Activated naive CD4-positive, alpha-beta T cell treated with anti-CD3 and anti-CD28 coated beads, Interleukin-2, amount 10 ng/mL, durations not matched to agents 7 days and 5 days (primary cell): ENCODE data around the gene PRKN.

Source experiments
- CTCF ChIA-PET: fragments of 350-600 bp; sonication (Branson Sonifier 250); formaldehyde crosslinking; loops from one replicate; lab custom pipeline; 2021; ENCODE audit warnings: antibody characterized with exemption; lab: Charles Lee
- DNase-seq: peaks from one replicate; pipeline ENCODE4 v3.0.0-alpha.2; 2020
- H3K27ac Mint-ChIP-seq: one replicate; pipeline ENCODE4 v1.8.0; 2021; ENCODE audit warnings: mild to moderate bottlenecking, moderate library complexity, mixed read lengths
- H3K27me3 Mint-ChIP-seq: one replicate; pipeline ENCODE4 v1.8.0; 2021; ENCODE audit warnings: mild to moderate bottlenecking, mixed read lengths
- H3K36me3 Mint-ChIP-seq: one replicate; pipeline ENCODE4 v1.8.0; 2021; ENCODE audit warnings: mixed read lengths
- H3K4me1 Mint-ChIP-seq: one replicate; pipeline ENCODE4 v1.8.0; 2021; ENCODE audit warnings: mixed read lengths
- H3K4me3 Mint-ChIP-seq: one replicate; pipeline ENCODE4 v1.8.0; 2021; ENCODE audit warnings: mild to moderate bottlenecking, moderate library complexity, mixed read lengths
- H3K9me3 Mint-ChIP-seq: one replicate; pipeline ENCODE4 v1.8.0; 2021; ENCODE audit warnings: mixed read lengths

The PRKN gene

DNA sequence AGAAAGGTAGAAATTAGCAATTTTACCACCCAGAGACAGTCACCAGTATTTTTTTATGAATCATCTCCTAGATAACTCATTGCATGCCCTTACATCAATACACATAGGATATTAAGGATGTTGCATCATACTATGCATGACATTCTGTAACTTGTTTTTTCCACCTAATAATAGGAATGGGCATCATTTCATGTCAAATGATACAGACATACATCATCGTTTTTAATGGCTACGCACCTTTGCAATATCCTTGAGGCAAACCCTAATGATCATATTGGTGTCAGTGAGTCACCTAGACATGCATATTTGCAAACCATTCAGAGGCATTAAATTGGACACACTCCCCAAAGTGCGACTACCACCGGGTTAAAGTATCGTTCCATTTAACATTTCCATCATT is 1144.0 kb downstream of the PRKN start:
- Mint-ChIP-seq H3K27ac (no peak overlapping the region), H3K4me1 (no peaks in the 10 kb centered on the region), H3K9me3 (no peaks in the 10 kb centered on the region), H3K27me3 (no peaks in the 10 kb centered on the region), H3K36me3 (no peaks in the 10 kb centered on the region), H3K4me3 (no peak overlapping the region)
- DNase-seq = no peak
- CTCF ChIA-PET = no interaction called here

DNA sequence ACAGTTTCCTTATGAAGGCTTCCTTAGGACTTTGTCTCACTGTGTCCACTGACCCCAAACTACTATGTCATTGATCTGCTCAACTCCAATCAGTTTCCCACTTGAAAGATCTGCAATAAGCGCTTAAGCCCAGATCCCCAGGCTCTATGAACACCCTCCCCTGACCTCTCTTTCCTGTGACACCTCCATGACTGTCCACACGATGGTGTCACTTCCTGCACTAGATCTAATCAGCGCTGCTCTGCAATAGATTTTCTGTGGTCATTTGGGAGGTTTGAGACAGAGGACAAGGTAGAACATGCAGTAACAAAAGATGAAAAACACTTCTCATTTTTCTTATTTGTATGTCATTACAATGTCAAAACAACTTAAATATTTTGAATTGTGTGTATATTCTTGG is 1149.1 kb downstream of the PRKN start:
- Mint-ChIP-seq H3K36me3 (no peaks in the 10 kb centered on the region), H3K27ac (no peak overlapping the region), H3K4me3 (no peak overlapping the region), H3K4me1 (no peaks in the 10 kb centered on the region), H3K9me3 (peaks cover 4% of the 10 kb centered on the region), H3K27me3 (no peaks in the 10 kb centered on the region)
- DNase-seq = no peak
- CTCF ChIA-PET = no interaction called here

DNA sequence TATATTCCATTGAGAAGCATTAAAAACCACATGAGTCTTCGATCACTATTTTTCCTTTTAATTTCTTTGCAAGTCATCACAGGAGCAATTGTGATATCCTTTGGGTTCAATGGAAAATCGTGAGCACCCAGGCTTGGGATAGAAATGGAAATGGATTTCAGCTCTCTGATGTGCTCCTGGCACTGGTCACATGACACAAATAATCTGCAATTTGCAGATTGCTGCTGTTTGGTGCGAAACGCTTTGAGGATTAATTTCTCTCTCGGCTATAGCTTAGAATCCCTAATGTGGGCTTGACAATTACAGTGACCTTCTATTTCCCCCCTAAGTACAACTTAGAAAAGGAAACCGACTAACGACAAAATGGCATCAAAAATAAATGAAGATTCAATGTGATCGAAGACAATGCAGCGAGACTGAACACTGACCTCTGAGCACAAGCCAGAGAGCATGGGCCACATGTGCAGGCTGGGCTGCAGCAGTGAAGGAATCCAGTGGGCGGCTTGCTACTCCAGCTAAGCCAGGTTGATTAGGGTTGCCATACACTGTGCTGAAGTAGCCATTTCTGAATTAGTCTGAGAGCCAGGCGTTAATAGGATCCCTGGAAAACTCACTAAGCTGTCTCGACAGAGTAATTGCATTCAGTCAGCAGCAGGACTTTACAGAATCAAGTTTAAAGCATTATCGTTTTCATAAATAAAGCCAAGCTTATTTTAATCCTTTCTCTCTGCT is 1151.9 kb downstream of the PRKN start:
- CTCF ChIA-PET = no interaction called here
- Mint-ChIP-seq H3K4me1 (no peaks in the 10 kb centered on the region), H3K36me3 (no peaks in the 10 kb centered on the region), H3K9me3 (peaks cover 6% of the 10 kb centered on the region), H3K27ac (no peak overlapping the region), H3K4me3 (no peak overlapping the region), H3K27me3 (no peaks in the 10 kb centered on the region)
- DNase-seq = no peak

DNA sequence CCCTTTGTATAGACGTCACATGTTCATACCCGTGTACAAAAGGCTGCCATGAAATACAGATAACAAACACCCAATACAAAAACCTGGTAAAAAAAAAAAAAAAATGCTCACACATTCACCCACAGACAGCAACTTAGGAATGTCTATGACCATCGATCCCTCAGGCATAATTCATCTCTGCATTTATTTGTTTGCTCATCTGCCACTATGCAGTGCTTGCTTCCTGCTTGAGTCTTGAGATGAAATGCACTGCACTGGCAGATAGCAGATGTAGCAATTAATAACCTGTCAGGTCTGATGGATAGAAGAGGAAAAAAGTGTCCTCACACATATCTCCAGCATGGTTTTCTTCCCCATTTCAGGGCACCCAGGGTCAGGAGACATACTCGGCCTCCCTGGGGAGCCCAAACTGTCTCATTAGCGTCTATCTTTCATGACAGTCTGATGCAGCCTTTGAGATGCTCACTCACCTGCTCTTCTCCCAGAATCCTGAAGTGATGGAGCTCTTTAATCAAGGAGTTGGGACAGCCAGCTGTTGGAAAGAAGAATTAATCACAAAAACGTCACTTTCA is 1158.6 kb downstream of the PRKN start:
- CTCF ChIA-PET = no interaction called here
- no peak overlapping the region for H3K4me3 Mint-ChIP-seq
- DNase-seq = no peak
- H3K4me1 Mint-ChIP-seq = no peaks in the 10 kb centered on the region
- H3K36me3 Mint-ChIP-seq = no peaks in the 10 kb centered on the region
- H3K27me3 Mint-ChIP-seq = no peaks in the 10 kb centered on the region
- H3K9me3 Mint-ChIP-seq = peaks cover 5% of the 10 kb centered on the region
- no peak overlapping the region for H3K27ac Mint-ChIP-seq

DNA sequence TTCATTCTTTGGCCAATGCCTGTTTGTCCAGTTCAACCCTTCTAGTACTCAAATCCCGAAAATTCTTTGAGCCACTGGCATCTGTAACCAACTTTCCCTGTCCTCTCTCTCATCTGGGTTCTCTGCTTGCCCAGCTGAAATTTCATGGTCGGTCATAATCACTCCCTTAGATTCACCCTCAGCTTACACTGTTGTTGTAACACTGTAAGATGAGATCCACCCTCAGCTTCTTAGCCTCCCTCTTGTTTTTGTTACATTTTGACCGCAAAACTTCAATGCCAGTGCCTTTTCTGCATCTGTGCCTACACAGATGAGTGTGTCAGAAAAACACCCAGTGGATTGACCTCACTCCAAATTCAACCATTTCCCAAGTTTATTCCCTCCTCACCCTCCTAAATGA is 1162.6 kb downstream of the PRKN start:
- no peak for DNase-seq
- Mint-ChIP-seq H3K36me3 (no peaks in the 10 kb centered on the region), H3K27me3 (no peaks in the 10 kb centered on the region), H3K27ac (no peak overlapping the region), H3K9me3 (no peaks in the 10 kb centered on the region), H3K4me3 (no peak overlapping the region), H3K4me1 (no peaks in the 10 kb centered on the region)
- CTCF ChIA-PET = no interaction called here

DNA sequence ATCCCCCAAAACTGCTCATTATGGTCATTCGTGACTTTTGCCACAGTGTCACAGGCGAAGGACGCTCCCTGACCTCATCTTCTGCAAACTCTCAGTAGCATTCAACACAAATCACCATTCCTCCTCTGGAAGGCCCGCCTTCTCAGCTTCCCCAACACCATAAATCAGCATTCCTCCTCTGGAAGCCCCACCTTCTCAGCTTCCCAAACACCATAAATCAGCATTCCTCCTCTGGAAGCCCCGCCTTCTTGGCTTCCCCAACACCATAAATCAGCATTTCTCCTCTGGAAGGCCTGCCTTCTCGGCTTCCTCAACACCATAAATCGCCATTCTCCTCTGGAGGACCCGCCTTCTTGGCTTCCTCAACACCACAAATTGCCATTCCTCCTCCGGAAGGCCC is 1165.7 kb downstream of the PRKN start:
- no peaks in the 10 kb centered on the region for H3K4me1 Mint-ChIP-seq
- H3K4me3 Mint-ChIP-seq = no peak overlapping the region
- CTCF ChIA-PET = no interaction called here
- H3K27ac Mint-ChIP-seq = no peak overlapping the region
- no peak for DNase-seq
- no peaks in the 10 kb centered on the region for H3K9me3 Mint-ChIP-seq
- H3K36me3 Mint-ChIP-seq = no peaks in the 10 kb centered on the region
- no peaks in the 10 kb centered on the region for H3K27me3 Mint-ChIP-seq

DNA sequence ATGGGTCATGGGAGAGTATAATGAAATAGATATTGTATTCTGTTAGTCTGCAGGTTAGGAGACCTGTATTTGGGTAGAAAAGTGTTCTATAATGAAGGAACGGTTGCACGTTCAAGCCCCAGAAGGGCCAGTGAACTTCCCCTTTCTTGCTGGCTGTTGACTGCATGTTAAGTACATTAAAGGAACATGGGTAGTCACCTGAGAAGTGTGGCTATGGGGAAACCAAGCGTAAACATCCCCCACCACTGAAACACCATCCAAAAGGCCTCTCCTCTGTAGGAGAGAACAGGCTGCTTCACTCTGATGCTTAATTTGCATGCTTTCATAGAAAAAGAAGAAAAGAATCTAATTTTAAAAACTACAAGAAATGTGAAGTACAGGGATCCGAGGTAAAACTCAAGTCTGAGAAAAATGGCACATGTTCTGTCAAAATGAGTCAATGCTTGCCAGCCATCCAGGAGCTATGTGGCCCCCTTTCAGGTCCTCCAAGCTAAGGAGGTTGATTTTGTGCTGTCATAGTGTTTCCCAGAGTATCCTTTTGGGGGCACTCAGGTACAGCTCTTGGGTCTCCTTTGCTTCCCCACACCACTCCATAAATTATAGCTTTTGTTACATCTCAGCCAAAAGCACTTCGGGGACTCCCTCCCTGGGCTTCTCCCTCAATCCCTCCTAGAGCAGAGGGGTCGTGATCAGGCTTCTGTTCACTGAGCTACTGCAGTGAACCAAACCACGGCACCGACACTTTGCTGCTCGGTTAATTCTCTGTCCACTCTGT is 1170.0 kb downstream of the PRKN start:
- H3K27me3 Mint-ChIP-seq = no peaks in the 10 kb centered on the region
- CTCF ChIA-PET = interaction anchor here (0.6 kb wide), 1 partner anchor 214 kb away, joined by 3 read pairs; no protein-coding TSS in a partner anchor
- H3K4me1 Mint-ChIP-seq = no peaks in the 10 kb centered on the region
- no peak overlapping the region for H3K4me3 Mint-ChIP-seq
- H3K9me3 Mint-ChIP-seq = peaks cover 11% of the 10 kb centered on the region
- no peak for DNase-seq
- no peak overlapping the region for H3K27ac Mint-ChIP-seq
- H3K36me3 Mint-ChIP-seq = no peaks in the 10 kb centered on the region

DNA sequence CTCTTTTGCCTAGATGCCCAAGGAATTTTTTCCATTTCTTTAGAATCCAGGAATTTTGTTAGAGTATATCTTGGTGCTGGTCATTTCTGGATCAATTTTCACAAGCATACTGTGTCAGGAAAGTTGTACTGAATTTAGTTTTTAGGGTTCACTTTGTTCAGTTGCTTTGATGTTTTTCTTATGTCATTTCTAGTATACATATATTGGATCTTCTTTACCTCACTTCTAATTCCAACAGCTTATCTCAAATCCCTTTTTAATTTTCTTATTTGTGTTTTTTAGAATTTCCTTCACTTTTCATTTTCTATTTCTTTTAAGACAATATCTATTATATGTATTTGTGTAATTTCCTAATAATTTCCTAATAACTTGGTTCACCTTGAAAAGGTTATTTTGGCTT is 1172.7 kb downstream of the PRKN start:
- CTCF ChIA-PET = no interaction called here
- Mint-ChIP-seq H3K27ac (no peak overlapping the region), H3K36me3 (no peaks in the 10 kb centered on the region), H3K4me1 (no peaks in the 10 kb centered on the region), H3K4me3 (no peak overlapping the region), H3K27me3 (no peaks in the 10 kb centered on the region), H3K9me3 (peaks cover 15% of the 10 kb centered on the region)
- DNase-seq = no peak

DNA sequence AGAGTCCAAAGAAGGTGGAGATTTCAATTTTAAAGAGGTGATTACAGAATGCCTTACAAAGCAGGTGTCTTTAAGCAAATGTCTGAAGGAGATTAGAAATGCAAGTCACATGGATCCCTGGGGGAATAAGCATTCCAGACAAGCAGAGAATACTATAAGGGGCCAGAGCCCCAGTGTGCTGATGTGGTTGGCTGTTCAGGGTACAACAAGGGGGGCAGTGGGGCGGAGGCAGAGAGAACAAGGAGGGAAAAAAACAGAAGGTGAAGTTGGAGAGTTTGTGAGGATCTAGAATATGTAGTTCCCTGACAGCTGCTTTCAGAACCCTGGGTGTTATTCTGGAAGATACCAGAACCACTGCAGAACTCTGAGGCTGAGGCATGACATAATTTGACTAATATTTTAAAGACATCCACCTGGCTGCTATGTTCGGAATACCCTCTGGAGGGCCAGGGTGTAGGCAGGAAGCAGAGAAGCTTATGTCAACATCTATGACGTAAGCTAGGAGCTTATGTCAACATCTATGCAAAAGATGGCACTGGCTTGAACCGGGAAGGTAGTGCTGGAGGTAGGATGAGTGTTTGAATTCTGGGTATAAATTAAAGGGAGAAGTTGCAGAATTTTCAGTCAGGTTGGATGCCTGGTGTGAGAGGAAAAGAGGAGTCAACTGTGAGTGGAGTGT is 1177.5 kb downstream of the PRKN start:
- CTCF ChIA-PET = no interaction called here
- no peak overlapping the region for H3K4me3 Mint-ChIP-seq

DNA sequence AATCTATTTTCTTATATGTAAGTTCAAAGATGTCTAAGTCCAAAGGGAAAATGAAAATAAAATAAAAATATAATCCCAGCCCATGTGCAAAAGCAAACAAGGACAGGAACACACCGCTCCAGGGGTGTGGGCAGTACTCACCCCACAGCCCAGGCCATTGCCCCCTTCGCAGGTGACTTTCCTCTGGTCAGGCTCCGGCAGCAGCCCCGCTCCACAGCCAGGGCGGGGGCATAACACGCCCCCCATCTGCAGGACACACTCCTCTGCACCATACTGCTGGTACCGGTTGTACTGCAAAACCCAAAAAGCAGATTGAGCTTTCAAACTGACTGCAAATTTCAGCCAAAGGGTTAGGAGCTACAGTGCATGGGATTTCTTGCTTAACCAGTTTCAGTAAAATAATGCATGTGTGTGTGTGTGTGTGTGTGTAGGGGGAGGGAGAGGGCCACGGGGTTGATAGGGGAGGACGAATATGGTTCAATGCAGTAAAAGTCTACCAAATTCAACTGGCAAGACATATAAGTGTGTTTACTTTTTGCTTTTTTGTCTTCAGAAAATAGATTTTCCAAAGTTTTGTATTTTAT is 1178.8 kb downstream of the PRKN start:
- Mint-ChIP-seq H3K9me3 (peaks cover 8% of the 10 kb centered on the region), H3K27me3 (no peaks in the 10 kb centered on the region), H3K27ac (no peak overlapping the region), H3K4me3 (no peak overlapping the region), H3K4me1 (no peaks in the 10 kb centered on the region), H3K36me3 (no peaks in the 10 kb centered on the region)
- DNase-seq = no peak
- CTCF ChIA-PET = no interaction called here

More for the DNA sequence above, 1177.5 kb downstream of the PRKN start:
- H3K27me3 Mint-ChIP-seq = no peaks in the 10 kb centered on the region
- no peaks in the 10 kb centered on the region for H3K36me3 Mint-ChIP-seq
- no peaks in the 10 kb centered on the region for H3K4me1 Mint-ChIP-seq
- no peak for DNase-seq
- H3K27ac Mint-ChIP-seq = no peak overlapping the region
- peaks cover 11% of the 10 kb centered on the region for H3K9me3 Mint-ChIP-seq

DNA sequence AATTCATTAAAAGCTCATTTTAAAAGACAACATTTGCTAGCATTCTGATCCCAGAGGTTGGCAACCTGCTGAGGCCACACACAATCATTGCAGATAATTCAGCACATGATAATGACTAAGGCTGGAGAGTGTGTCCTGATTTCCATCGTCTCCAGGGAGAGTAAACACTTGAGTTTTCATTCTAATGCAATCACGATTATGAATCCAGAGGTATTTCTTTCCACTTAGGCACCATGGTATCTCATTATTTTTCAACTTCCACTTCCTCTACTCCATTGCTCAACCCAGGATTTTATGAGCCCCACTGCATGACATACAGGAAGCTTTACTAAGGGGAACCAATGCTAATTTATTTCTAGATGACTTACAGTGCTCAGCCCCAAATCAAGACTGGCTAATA is 1179.9 kb downstream of the PRKN start:
- H3K9me3 Mint-ChIP-seq = peaks cover 4% of the 10 kb centered on the region
- H3K4me1 Mint-ChIP-seq = no peaks in the 10 kb centered on the region
- no peaks in the 10 kb centered on the region for H3K27me3 Mint-ChIP-seq
- no peak overlapping the region for H3K4me3 Mint-ChIP-seq
- no peaks in the 10 kb centered on the region for H3K36me3 Mint-ChIP-seq
- no peak for DNase-seq
- H3K27ac Mint-ChIP-seq = no peak overlapping the region
- CTCF ChIA-PET = no interaction called here

DNA sequence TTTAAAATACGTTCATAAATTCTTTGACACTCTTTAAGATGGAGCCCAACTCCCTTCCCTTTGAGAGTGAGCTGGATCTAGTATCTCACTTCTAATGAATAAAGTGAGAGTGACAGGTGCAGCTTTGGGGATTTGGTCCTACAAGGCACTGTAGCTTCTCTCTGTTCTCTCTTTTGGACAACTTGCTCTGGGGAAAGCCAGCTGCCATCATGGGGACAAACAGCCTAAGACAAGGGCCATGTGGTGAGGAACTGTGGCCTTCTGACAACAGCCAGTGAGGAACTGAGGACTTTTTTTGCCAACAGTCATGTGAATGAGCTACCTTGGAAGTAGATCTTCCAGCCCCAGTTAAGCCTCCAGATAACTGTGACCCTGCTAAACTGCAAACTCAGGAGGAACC is 1180.9 kb downstream of the PRKN start:
- Mint-ChIP-seq H3K27me3 (no peaks in the 10 kb centered on the region), H3K36me3 (no peaks in the 10 kb centered on the region), H3K4me3 (no peak overlapping the region), H3K9me3 (peaks cover 2% of the 10 kb centered on the region), H3K27ac (no peak overlapping the region), H3K4me1 (no peaks in the 10 kb centered on the region)
- no peak for DNase-seq
- CTCF ChIA-PET = interaction anchor here (0.6 kb wide), 1 partner anchor 143 kb away, joined by 3 read pairs; no protein-coding TSS in a partner anchor

DNA sequence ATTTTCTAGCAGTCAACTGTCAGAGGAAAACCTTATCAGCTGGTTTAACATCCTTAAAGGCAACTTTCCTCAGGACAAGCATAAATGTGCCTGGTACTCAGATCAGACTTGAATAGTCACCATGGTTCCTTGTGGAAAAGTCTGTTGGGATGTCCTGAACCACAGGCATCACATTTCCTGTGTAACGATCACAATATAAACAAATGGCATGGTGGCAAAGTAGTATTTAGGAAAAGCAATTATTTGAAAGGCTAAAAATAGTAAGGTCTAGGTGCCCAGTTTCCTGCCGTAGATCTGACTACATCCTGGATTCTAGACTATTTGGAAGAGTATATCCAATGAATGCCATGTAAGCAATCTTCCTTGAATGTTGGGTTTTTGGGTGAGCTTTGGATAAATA is 1181.8 kb downstream of the PRKN start:
- CTCF ChIA-PET = interaction anchor here (0.6 kb wide), 1 partner anchor 142 kb away, joined by 3 read pairs; no protein-coding TSS in a partner anchor
- H3K4me3 Mint-ChIP-seq = no peak overlapping the region
- H3K9me3 Mint-ChIP-seq = no peaks in the 10 kb centered on the region
- no peak overlapping the region for H3K27ac Mint-ChIP-seq
- H3K4me1 Mint-ChIP-seq = no peaks in the 10 kb centered on the region
- no peak for DNase-seq
- no peaks in the 10 kb centered on the region for H3K27me3 Mint-ChIP-seq
- no peaks in the 10 kb centered on the region for H3K36me3 Mint-ChIP-seq
